Hepatocyte (in vitro differentiated cells): ENCODE measurements around the gene PRDM11. TPM values are rescaled to one million over a fixed set of nuclear protein-coding genes. Genes with fewer than 3 reads are reported as not detected.

Source experiments
- DNase-seq: peaks from one replicate; pipeline ENCODE4 v3.0.0-alpha.2; 2016; ENCODE audit warnings: low spot score
- H2AFZ ChIP-seq: fragments of 200-600 bp; sonication (generic); 2 replicates; pipeline ENCODE4 v1.6.0; 2016; ENCODE audit warnings: antibody characterized with exemption, mild to moderate bottlenecking
- H3K27ac ChIP-seq: fragments of 200-600 bp; sonication (generic); 2 replicates; pipeline ENCODE4 v1.5.1; 2016; ENCODE audit warnings: mild to moderate bottlenecking
- H3K27me3 ChIP-seq: fragments of 200-600 bp; sonication (generic); 2 replicates; pipeline ENCODE4 v1.6.1; 2016
- H3K36me3 ChIP-seq: fragments of 200-600 bp; sonication (generic); replicated peaks from 2 replicates; pipeline ENCODE4 v1.5.1; 2016; ENCODE audit warnings: low read depth; ENCODE audit not compliant: insufficient read depth
- H3K4me1 ChIP-seq: fragments of 200-600 bp; sonication (generic); 2 replicates; pipeline ENCODE4 v1.5.1; 2016; ENCODE audit warnings: mild to moderate bottlenecking, moderate library complexity; ENCODE audit not compliant: insufficient read depth
- H3K4me2 ChIP-seq: fragments of 200-600 bp; sonication (generic); 2 replicates; pipeline ENCODE4 v1.6.0; 2016
- H3K4me3 ChIP-seq: fragments of 200-600 bp; sonication (generic); 2 replicates; pipeline ENCODE4 v1.5.1; 2016; ENCODE audit warnings: mild to moderate bottlenecking
- H3K79me2 ChIP-seq: fragments of 200-600 bp; sonication (generic); 2 replicates; pipeline ENCODE4 v1.6.0; 2017; ENCODE audit warnings: mild to moderate bottlenecking
- H3K9me2 ChIP-seq: fragments of 200-600 bp; sonication (generic); replicated peaks from 2 replicates; pipeline ENCODE4 v1.6.0; 2017; ENCODE audit warnings: mild to moderate bottlenecking; ENCODE audit not compliant: insufficient read depth
- H3K9me3 ChIP-seq: fragments of 200-600 bp; sonication (generic); 2 replicates; pipeline ENCODE4 v1.5.1; 2016; ENCODE audit warnings: low read depth, mild to moderate bottlenecking
- H4K20me1 ChIP-seq: fragments of 200-600 bp; sonication (generic); 2 replicates; pipeline ENCODE4 v1.6.0; 2016; ENCODE audit warnings: mild to moderate bottlenecking; ENCODE audit not compliant: insufficient read depth, poor library complexity, severe bottlenecking
- CTCF ChIP-seq: fragments of 200-600 bp; sonication (generic); IDR thresholded peaks from 2 replicates; pipeline ENCODE4 v1.5.1; 2016; ENCODE audit warnings: antibody characterized with exemption, mild to moderate bottlenecking; ENCODE audit not compliant: poor library complexity
- EZH2 ChIP-seq: fragments of 200-600 bp; sonication (generic); IDR thresholded peaks from 2 replicates; pipeline ENCODE4 v1.6.1; 2016; ENCODE audit warnings: antibody characterized with exemption, mild to moderate bottlenecking, borderline replicate concordance
- EZH2phosphoT487 ChIP-seq: fragments of 200-600 bp; sonication (generic); IDR thresholded peaks from one replicate; pipeline ENCODE4 v1.6.1; 2018; ENCODE audit warnings: antibody characterized with exemption, mild to moderate bottlenecking, low read depth, moderate library complexity; ENCODE audit not compliant: unreplicated experiment, severe bottlenecking
- WGBS: methylation state at CpG from one replicate; pipeline ENCODE4 v1.1.6; 2016; ENCODE audit warnings: low lambda C conversion rate; ENCODE audit errors: missing lambda C conversion rate; 5-methylcytosine and 5-hydroxymethylcytosine counted together
- polyA plus RNA-seq: library from polyadenylated mRNA; unstranded; fragments of >200 nt; fragmentation: Nextera tagmentation; extraction: Ambion mirVana; gene quantifications from 2 replicates; pipeline ENCODE4 v1.2.1, GENCODE V29; 2016
- total RNA-seq: library from RNA; depleted of rRNA; stranded (reverse); fragments of >200 nt; gene quantifications from 2 replicates; pipeline ENCODE4 v1.2.3, GENCODE V29; 2014

PRDM11 gene
- total and polyA plus RNA-seq, 2 experiments from 2014 or later = 11.2 to 15.0 TPM

GRCh38 chr11:45100339-45100738, 46.1 kb upstream of the PRDM11 start:
- Histone ChIP-seq H3K4me2 (no peak overlapping the region), H3K27ac (no peak overlapping the region), H3K4me1 (peaks cover 7% of the 10 kb centered on the region), H2AFZ (no peak overlapping the region), H3K36me3 (no peaks in the 10 kb centered on the region), H3K79me2 (no peaks in the 10 kb centered on the region), H3K9me3 (no peaks in the 10 kb centered on the region), H3K9me2 (no peaks in the 10 kb centered on the region), H3K27me3 (peaks cover 17% of the 10 kb centered on the region), H4K20me1 (no peaks in the 10 kb centered on the region), H3K4me3 (no peak overlapping the region)
- TF ChIP-seq EZH2 = no peak
- no peak for TF ChIP-seq EZH2phosphoT487
- TF ChIP-seq CTCF = no peak
- peak; percentile 2 for DNase-seq
- WGBS = 45% methylated on average over 2 of the region's 2 CpGs

GRCh38 chr11:45102361-45102809, 44.1 kb upstream of the PRDM11 start:
- Histone ChIP-seq H3K36me3 (no peaks in the 10 kb centered on the region), H3K9me2 (no peaks in the 10 kb centered on the region), H3K9me3 (no peaks in the 10 kb centered on the region), H3K4me1 (peaks cover 11% of the 10 kb centered on the region), H3K4me3 (no peak overlapping the region), H3K27me3 (peaks cover 13% of the 10 kb centered on the region), H4K20me1 (no peaks in the 10 kb centered on the region), H3K79me2 (no peaks in the 10 kb centered on the region), H2AFZ (no peak overlapping the region), H3K4me2 (peak overlapping the region; percentile 40), H3K27ac (peak overlapping the region; percentile 83)
- TF ChIP-seq CTCF (no peak), EZH2phosphoT487 (no peak), EZH2 (no peak)
- WGBS = 64% methylated on average over 6 of the region's 8 CpGs
- DNase-seq = peak; percentile 68

GRCh38 chr11:45102810-45103621, 43.4 kb upstream of the PRDM11 start:
- Histone ChIP-seq H3K4me2 (peak overlapping the region; percentile 50), H3K27me3 (peaks cover 10% of the 10 kb centered on the region), H3K27ac (peak overlapping the region; percentile 83), H3K36me3 (no peaks in the 10 kb centered on the region), H3K4me3 (no peak overlapping the region), H3K9me2 (no peaks in the 10 kb centered on the region), H2AFZ (no peak overlapping the region), H3K79me2 (no peaks in the 10 kb centered on the region), H4K20me1 (no peaks in the 10 kb centered on the region), H3K9me3 (no peaks in the 10 kb centered on the region), H3K4me1 (peaks cover 15% of the 10 kb centered on the region)
- WGBS = 25% methylated on average over 8 of the region's 8 CpGs
- TF ChIP-seq CTCF (peak; percentile 98), EZH2 (no peak), EZH2phosphoT487 (no peak)
- peak; percentile 77 for DNase-seq
